Mesodermal cell (in vitro differentiated cells): ENCODE measurements around the gene AIDA.
"Not testable (repeated sequence)": the region's sequence is repeated elsewhere in the genome, so short reads cannot be mapped to it uniquely, and the experiment has no call there.

Experiments used
- H3K27ac ChIP-seq: 2 replicates; pipeline ENCODE4 v1.7.0; 2013; ENCODE audit warnings: mild to moderate bottlenecking, low read depth, low read length, moderate library complexity; ENCODE audit not compliant: severe bottlenecking
- H3K36me3 ChIP-seq: 2 replicates; pipeline ENCODE4 v1.7.1; 2013; ENCODE audit warnings: mild to moderate bottlenecking, low read length, moderate library complexity; ENCODE audit not compliant: control insufficient read depth, insufficient read depth
- H3K4me1 ChIP-seq: one replicate; pipeline ENCODE4 v1.7.1; 2013; ENCODE audit warnings: mild to moderate bottlenecking, low read length; ENCODE audit not compliant: insufficient read depth, control insufficient read depth, poor library complexity, severe bottlenecking
- H3K4me3 ChIP-seq: 2 replicates; pipeline ENCODE4 v1.7.0; 2013; ENCODE audit warnings: low read length, control low read depth, mild to moderate bottlenecking; ENCODE audit not compliant: insufficient read depth, poor library complexity, severe bottlenecking; ENCODE audit errors: extremely low read depth
- H3K9me3 ChIP-seq: 2 replicates; pipeline ENCODE4 v1.7.1; 2013; ENCODE audit warnings: mild to moderate bottlenecking, low read length, moderate library complexity; ENCODE audit not compliant: control insufficient read depth
- WGBS, 2 experiments: methylation state at CpG; one replicate each; pipeline ENCODE4 v1.1.5; 2013; ENCODE audit warnings: missing lambda C conversion rate in 2 of 2; ENCODE audit not compliant: insufficient coverage in 2 of 2; 5-methylcytosine and 5-hydroxymethylcytosine counted together

The AIDA gene

GRCh38 chr1:222670110-222670509 lies 42.2 kb downstream of the AIDA start:
- 80 to 100% methylated on average over 1 of the region's 1 CpG for whole genome bisulfite sequencing, 2 experiments
- Histone ChIP-seq H3K9me3 (no peaks in the 10 kb centered on the region), H3K4me3 (no peak overlapping the region), H3K4me1 (no peaks in the 10 kb centered on the region), H3K27ac (no peak overlapping the region), H3K36me3 (peaks cover 46% of the 10 kb centered on the region)

GRCh38 chr1:222669107-222669506 lies 43.2 kb downstream of the AIDA start:
- no CpG with 5 or more reads among the region's 2 CpGs for WGBS, 2 experiments
- not testable (repeated sequence) for H3K27ac ChIP-seq, H3K4me1 ChIP-seq, H3K4me3 ChIP-seq, H3K9me3 ChIP-seq
- peaks cover 53% of the 10 kb centered on the region for H3K36me3 ChIP-seq

- not testable (repeated sequence) for H3K4me1 ChIP-seq, H3K9me3 ChIP-seq, H3K27ac ChIP-seq, H3K4me3 ChIP-seq
- H3K36me3 ChIP-seq = peaks cover 60% of the 10 kb centered on the region
- WGBS, 2 experiments = no CpG with 5 or more reads among the region's 4 CpGs
Measured at GRCh38 chr1:222668184-222668583, 44.1 kb downstream of the AIDA start.

GRCh38 chr1:222665964-222666363 lies 46.3 kb downstream of the AIDA start:
- Histone ChIP-seq H3K27ac (no peak overlapping the region), H3K4me3 (no peak overlapping the region), H3K9me3 (no peaks in the 10 kb centered on the region), H3K4me1 (no peaks in the 10 kb centered on the region), H3K36me3 (peaks cover 69% of the 10 kb centered on the region)
- WGBS, 2 experiments = 100% methylated on average over 2 of the region's 7 CpGs; no CpG with 5 or more reads in 1 of the 2 experiments

- Histone ChIP-seq H3K36me3 (peaks cover 80% of the 10 kb centered on the region), H3K27ac (no peak overlapping the region), H3K4me1 (no peaks in the 10 kb centered on the region), H3K4me3 (no peak overlapping the region), H3K9me3 (no peaks in the 10 kb centered on the region)
- 92 to 100% methylated on average over 2 of the region's 4 CpGs for WGBS, 2 experiments
Measured at GRCh38 chr1:222663431-222663934, 48.8 kb downstream of the AIDA start.

- Histone ChIP-seq H3K4me1 (no peaks in the 10 kb centered on the region), H3K36me3 (peaks cover 83% of the 10 kb centered on the region), H3K9me3 (no peaks in the 10 kb centered on the region), H3K27ac (no peak overlapping the region), H3K4me3 (no peak overlapping the region)
- 83 to 100% methylated on average over 1 to 2 of the region's 2 CpGs for WGBS, 2 experiments
Measured at GRCh38 chr1:222657899-222658298, 54.4 kb downstream of the AIDA start.

- no peaks in the 10 kb centered on the region for H3K4me1 ChIP-seq
- H3K27ac ChIP-seq = no peak overlapping the region
- WGBS, 2 experiments = 100% methylated on average over 1 of the region's 2 CpGs
- H3K9me3 ChIP-seq = no peaks in the 10 kb centered on the region
- no peak overlapping the region for H3K4me3 ChIP-seq
- peaks cover 82% of the 10 kb centered on the region for H3K36me3 ChIP-seq
Measured at GRCh38 chr1:222656391-222657155, 55.7 kb downstream of the AIDA start.

GRCh38 chr1:222654849-222655248 lies 57.4 kb downstream of the AIDA start:
- Histone ChIP-seq H3K4me1 (no peaks in the 10 kb centered on the region), H3K27ac (no peak overlapping the region), H3K36me3 (peaks cover 74% of the 10 kb centered on the region), H3K4me3 (no peak overlapping the region), H3K9me3 (no peaks in the 10 kb centered on the region)
- WGBS, 2 experiments = 100% methylated on average over 1 of the region's 5 CpGs; no CpG with 5 or more reads in 1 of the 2 experiments

GRCh38 chr1:222653178-222653827 lies 59.0 kb downstream of the AIDA start:
- Histone ChIP-seq H3K4me1 (no peaks in the 10 kb centered on the region), H3K36me3 (peaks cover 70% of the 10 kb centered on the region), H3K9me3 (no peaks in the 10 kb centered on the region), H3K4me3 (no peak overlapping the region), H3K27ac (no peak overlapping the region)
- 100% methylated on average over 1 of the region's 2 CpGs; no CpG with 5 or more reads in 1 of the 2 experiments for WGBS, 2 experiments

GRCh38 chr1:222652676-222653075 lies 59.6 kb downstream of the AIDA start:
- Histone ChIP-seq H3K27ac (no peak overlapping the region), H3K9me3 (no peaks in the 10 kb centered on the region), H3K4me1 (no peaks in the 10 kb centered on the region), H3K36me3 (peaks cover 64% of the 10 kb centered on the region), H3K4me3 (no peak overlapping the region)
- 100% methylated on average over 1 of the region's 1 CpG for WGBS, 2 experiments

GRCh38 chr1:222644636-222644980 lies 67.7 kb downstream of the AIDA start:
- no peaks in the 10 kb centered on the region for H3K4me1 ChIP-seq
- WGBS, 2 experiments = 14 to 20% methylated on average over 3 of the region's 5 CpGs
- H3K36me3 ChIP-seq = peaks cover 9% of the 10 kb centered on the region
- no peaks in the 10 kb centered on the region for H3K9me3 ChIP-seq
- peak overlapping the region; percentile 93 for H3K27ac ChIP-seq
- peak overlapping the region; percentile 72 for H3K4me3 ChIP-seq
